Esophagus (tissue), 2 donors: Measurements from ENCODE around the gene TPPP2. TPM values are rescaled to one million over a fixed set of nuclear protein-coding genes. Genes with fewer than 3 reads are reported as not detected.

Experiments
- H3K27ac ChIP-seq, 2 donors: one replicate each; pipeline ENCODE4 v1.5.1; 2013; ENCODE audit warnings: low read depth in 2 of 2, mild to moderate bottlenecking in 2 of 2, inconsistent platforms in 1 of 2, low read length in 1 of 2, moderate library complexity in 1 of 2
- H3K27me3 ChIP-seq, 2 donors: one replicate each; pipeline ENCODE4 v1.6.1; 2013; ENCODE audit warnings: low read length in 2 of 2, control low read depth in 1 of 2, mild to moderate bottlenecking in 1 of 2; ENCODE audit not compliant: insufficient read depth in 2 of 2, control insufficient read depth in 1 of 2
- H3K36me3 ChIP-seq, 2 donors: one replicate each; pipeline ENCODE4 v1.6.1; 2013; ENCODE audit warnings: low read length in 1 of 2; ENCODE audit not compliant: control insufficient read depth in 2 of 2, insufficient read depth in 2 of 2
- H3K4me1 ChIP-seq, 2 donors: one replicate each; pipeline ENCODE4 v1.6.1; 2013; ENCODE audit warnings: low read length in 1 of 2; ENCODE audit not compliant: control insufficient read depth in 2 of 2, insufficient read depth in 2 of 2
- H3K4me3 ChIP-seq, 2 donors: one replicate each; pipeline ENCODE4 v1.5.1; 2013; ENCODE audit warnings: low read length in 2 of 2, mild to moderate bottlenecking in 2 of 2, low read depth in 1 of 2, moderate library complexity in 1 of 2
- H3K9me3 ChIP-seq, 2 donors: one replicate each; pipeline ENCODE4 v1.6.1; 2013; ENCODE audit warnings: mild to moderate bottlenecking in 2 of 2, low read depth in 1 of 2, low read length in 1 of 2, moderate library complexity in 1 of 2; ENCODE audit not compliant: control insufficient read depth in 2 of 2, insufficient read depth in 1 of 2
- WGBS, 2 donors: extraction: QIAGEN DNeasy Blood & Tissue Kit; methylation state at CpG; one replicate each; pipeline ENCODE4 v1.1.7; 2013; 5-methylcytosine and 5-hydroxymethylcytosine counted together
- polyA plus RNA-seq, 2 donors: library from polyadenylated mRNA; stranded (reverse); fragments of 200-250 nt; gene quantifications; one replicate each; pipeline ENCODE4 v1.2.3, GENCODE V29; 2013
- donor health status: healthy with polysubstance abuse.
- donor health status: Bipolar disorder and iron deficiency.

Gene TPPP2
- polyA plus RNA-seq, 2 donors: 0.14 TPM; not detected in 1

- H3K36me3 ChIP-seq: no peaks in the 10 kb centered on the region
- WGBS, 2 donors: 66 to 69% methylated on average over 3 of the region's 3 CpGs
- no peaks in the 10 kb centered on the region for H3K27me3 ChIP-seq
- H3K9me3 ChIP-seq: no peaks in the 10 kb centered on the region
- H3K27ac ChIP-seq: no peak overlapping the region
- H3K4me3 ChIP-seq: no peak overlapping the region
- no peaks in the 10 kb centered on the region for H3K4me1 ChIP-seq
These were observed 24.2 kb downstream of the TPPP2 start for GRCh38 chr14:21054123-21054767.

GRCh38 chr14:21054768-21055145 lies 24.7 kb downstream of the TPPP2 start:
- H3K27ac ChIP-seq: no peak overlapping the region
- H3K9me3 ChIP-seq: no peaks in the 10 kb centered on the region
- 63 to 77% methylated on average over 4 of the region's 4 CpGs for WGBS, 2 donors
- H3K36me3 ChIP-seq: no peaks in the 10 kb centered on the region
- H3K4me1 ChIP-seq: no peaks in the 10 kb centered on the region
- H3K4me3 ChIP-seq: no peak overlapping the region
- no peaks in the 10 kb centered on the region for H3K27me3 ChIP-seq

DNA sequence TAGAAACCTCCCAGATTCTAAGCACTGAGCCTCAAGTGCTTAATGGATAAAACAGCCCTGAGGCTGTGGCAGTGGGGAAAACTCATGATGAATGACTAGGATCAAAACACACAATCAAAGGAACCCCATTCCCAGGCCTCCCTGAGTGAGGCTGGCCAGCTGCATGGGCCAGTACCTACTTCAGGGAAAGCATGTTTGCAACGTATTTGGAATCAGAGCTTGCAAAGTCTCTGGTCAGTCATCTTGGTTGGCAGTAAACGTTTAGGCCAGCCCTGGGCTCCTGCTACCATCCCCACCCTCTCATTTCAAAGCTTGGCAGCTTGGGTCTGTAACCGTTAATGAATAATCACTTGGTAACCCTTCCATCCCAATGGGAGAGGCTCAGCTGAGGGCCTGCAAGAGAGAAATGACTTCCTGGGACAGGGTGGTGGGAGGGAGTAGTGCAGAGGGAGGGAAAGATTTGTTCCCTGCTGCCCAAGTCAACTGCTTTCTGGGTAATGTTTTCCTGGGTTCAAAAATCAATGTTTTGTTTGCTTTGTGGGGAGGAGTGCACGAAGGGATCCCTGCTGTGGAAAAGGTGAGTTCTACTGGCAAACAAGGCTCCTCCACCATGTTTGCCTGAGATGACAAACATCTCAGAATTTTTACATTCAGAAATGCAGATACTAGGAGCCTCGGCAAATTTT lies 25.6 kb downstream of the TPPP2 start:
- Histone ChIP-seq H3K27ac (no peak overlapping the region), H3K27me3 (no peaks in the 10 kb centered on the region), H3K9me3 (no peaks in the 10 kb centered on the region), H3K36me3 (no peaks in the 10 kb centered on the region), H3K4me1 (no peaks in the 10 kb centered on the region), H3K4me3 (no peak overlapping the region)
- 53 to 63% methylated on average over 5 of the region's 5 CpGs for WGBS, 2 donors

GRCh38 chr14:21056520-21057163 lies 26.6 kb downstream of the TPPP2 start:
- no peaks in the 10 kb centered on the region for H3K9me3 ChIP-seq
- H3K27me3 ChIP-seq: no peaks in the 10 kb centered on the region
- H3K4me3 ChIP-seq: no peak overlapping the region
- no peaks in the 10 kb centered on the region for H3K36me3 ChIP-seq
- no peaks in the 10 kb centered on the region for H3K4me1 ChIP-seq
- 77 to 79% methylated on average over 10 of the region's 10 CpGs for WGBS, 2 donors
- H3K27ac ChIP-seq: no peak overlapping the region

GRCh38 chr14:21057803-21058675 lies 28.0 kb downstream of the TPPP2 start, which contains the start of gene RNASE8:
TSS of gene RNASE8 (plus strand) at chr14:21057822. CDS start at chr14:21057893, 71 bp downstream.
- H3K4me1 ChIP-seq: no peaks in the 10 kb centered on the region
- H3K27me3 ChIP-seq: no peaks in the 10 kb centered on the region
- no peaks in the 10 kb centered on the region for H3K9me3 ChIP-seq
- H3K4me3 ChIP-seq: no peak within 1 kb of the TSS
- 71 to 75% methylated on average over 8 of the region's 8 CpGs for WGBS, 2 donors
- no peaks in the 10 kb centered on the region for H3K36me3 ChIP-seq
- H3K27ac ChIP-seq: no peak within 1 kb of the TSS

GRCh38 chr14:21058903-21059302 lies 28.9 kb downstream of the TPPP2 start:
- H3K36me3 ChIP-seq: no peaks in the 10 kb centered on the region
- H3K9me3 ChIP-seq: no peaks in the 10 kb centered on the region
- H3K27ac ChIP-seq: no peak overlapping the region
- H3K4me3 ChIP-seq: no peak overlapping the region
- H3K27me3 ChIP-seq: no peaks in the 10 kb centered on the region
- WGBS, 2 donors: 88 to 90% methylated on average over 5 of the region's 5 CpGs
- no peaks in the 10 kb centered on the region for H3K4me1 ChIP-seq

DNA sequence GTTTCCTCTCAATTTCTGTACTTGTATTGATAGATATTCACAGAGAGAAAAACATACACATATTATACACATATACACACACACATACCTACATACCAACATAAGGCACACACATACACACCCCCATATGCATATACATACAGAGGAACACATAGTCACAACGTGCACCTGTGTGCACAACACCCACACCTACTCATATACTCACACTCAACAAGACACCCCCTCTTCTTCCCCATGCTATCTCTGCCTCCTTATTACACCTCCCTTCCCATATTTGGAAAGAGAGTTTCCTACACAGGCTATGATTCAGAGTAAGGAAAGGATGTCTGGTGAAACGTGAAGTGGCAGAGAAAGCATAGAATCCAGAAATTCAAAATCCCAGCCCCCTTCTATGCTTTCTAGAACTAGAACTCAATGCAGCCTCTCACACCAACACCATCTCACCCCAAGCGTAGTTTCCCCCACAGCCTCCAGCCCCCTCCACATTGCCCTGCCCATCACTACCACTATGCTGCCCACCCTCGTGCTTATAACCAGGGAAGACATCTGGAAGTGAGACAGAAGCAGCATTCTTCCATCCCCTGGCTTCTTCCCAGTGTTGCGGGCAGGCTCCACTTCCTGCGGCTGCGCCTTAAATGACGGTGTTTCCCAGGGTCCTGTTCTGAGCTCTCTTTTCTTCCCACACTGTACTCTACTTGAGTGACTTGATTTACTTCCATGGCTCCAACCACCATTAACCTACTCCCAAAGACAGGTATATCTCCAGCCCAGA lies 30.0 kb downstream of the TPPP2 start:
- Histone ChIP-seq H3K36me3 (no peaks in the 10 kb centered on the region), H3K4me3 (no peak overlapping the region), H3K4me1 (no peaks in the 10 kb centered on the region), H3K27ac (no peak overlapping the region), H3K9me3 (no peaks in the 10 kb centered on the region), H3K27me3 (no peaks in the 10 kb centered on the region)
- 70 to 71% methylated on average over 8 of the region's 8 CpGs for WGBS, 2 donors

DNA sequence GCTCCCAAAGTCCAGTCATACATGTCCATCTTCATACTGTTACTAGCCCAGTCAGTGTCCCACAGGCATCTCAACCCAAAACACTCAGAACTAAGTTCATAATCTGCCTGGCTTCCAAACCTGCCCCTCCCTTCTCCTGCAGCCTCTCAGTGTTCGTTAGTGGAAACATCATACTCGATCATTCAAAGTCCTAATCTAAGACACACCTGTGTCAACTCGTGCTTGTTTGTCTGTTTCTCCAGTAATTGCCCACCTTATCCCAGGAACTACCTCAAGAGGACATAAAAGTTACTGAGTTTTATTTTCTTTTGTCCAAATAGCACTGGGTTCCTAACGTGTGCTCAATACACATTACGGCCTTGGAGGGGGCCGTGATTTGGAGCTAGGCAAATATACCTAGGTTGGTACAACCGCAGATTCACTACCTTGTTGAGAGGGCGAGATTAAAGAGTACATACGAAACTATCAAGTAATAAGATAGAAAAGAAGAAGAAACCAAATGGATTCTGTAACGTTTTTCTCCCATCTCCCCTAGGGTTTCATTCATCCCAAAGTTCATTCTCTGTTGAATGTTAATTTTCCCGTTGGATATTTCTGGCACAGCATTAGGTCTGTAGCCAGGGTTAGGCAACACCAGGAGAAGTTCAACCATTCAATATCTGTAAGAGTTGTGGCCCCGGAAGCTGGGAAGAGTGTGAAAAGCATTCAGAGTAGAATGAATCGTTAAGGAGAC lies 30.8 kb downstream of the TPPP2 start:
- Histone ChIP-seq H3K27me3 (no peaks in the 10 kb centered on the region), H3K36me3 (no peaks in the 10 kb centered on the region), H3K4me3 (no peak overlapping the region), H3K4me1 (no peaks in the 10 kb centered on the region), H3K9me3 (no peaks in the 10 kb centered on the region), H3K27ac (no peak overlapping the region)
- WGBS, 2 donors: 58 to 74% methylated on average over 13 of the region's 13 CpGs
